Cardiac fibroblast (primary cell): ENCODE results near the gene AIG1.

Experiments
- DNase-seq, 2 donors: peaks; one replicate each; pipeline versions ENCODE4 v3.0.0 to v3.0.0-alpha.2; 2010; ENCODE audit warnings: low read depth in 2 of 2
- H3K4me3 ChIP-seq, 2 donors: replicated peaks in 1 of 2; 1 replicate in 1 of 2; 2 replicates in 1 of 2; pipeline ENCODE4 v1.5.1; 2011; ENCODE audit warnings: low read depth in 2 of 2, low read length in 2 of 2, mild to moderate bottlenecking in 2 of 2, moderate library complexity in 1 of 2
- CTCF ChIP-seq: IDR thresholded peaks from one replicate; pipeline ENCODE4 v1.5.1; 2011; ENCODE audit warnings: low read depth, mild to moderate bottlenecking, low read length, inconsistent platforms

The AIG1 gene

GRCh38 chr6:143197377-143197776 is 136.7 kb downstream of the AIG1 start:
- H3K4me3 ChIP-seq = no peak overlapping the region
- DNase-seq = no peak

DNA sequence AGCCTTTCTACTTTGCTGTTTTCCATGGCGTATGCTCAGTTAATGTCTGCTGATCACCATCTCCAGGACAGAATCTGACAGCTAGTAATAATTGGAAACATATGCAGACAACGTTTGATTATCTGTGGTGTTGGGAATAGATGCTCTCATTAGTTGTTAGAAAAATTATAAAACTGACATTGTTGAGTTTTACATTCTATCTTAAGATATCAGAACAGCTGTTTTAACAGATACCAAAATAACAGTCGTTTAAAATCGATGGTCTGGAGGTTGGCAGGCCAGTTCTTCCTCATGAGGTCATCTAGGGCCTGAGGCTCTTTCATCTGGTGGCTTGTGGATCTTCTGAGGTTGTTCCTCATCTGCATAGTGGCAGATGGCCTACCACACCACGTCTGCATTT is 137.6 kb downstream of the AIG1 start:
- H3K4me3 ChIP-seq = no peak overlapping the region
- TF ChIP-seq CTCF = no peak
- DNase-seq = no peak

More at GRCh38 chr6:143197377-143197776, 136.7 kb downstream of the AIG1 start:
- no peak for TF ChIP-seq CTCF

DNA sequence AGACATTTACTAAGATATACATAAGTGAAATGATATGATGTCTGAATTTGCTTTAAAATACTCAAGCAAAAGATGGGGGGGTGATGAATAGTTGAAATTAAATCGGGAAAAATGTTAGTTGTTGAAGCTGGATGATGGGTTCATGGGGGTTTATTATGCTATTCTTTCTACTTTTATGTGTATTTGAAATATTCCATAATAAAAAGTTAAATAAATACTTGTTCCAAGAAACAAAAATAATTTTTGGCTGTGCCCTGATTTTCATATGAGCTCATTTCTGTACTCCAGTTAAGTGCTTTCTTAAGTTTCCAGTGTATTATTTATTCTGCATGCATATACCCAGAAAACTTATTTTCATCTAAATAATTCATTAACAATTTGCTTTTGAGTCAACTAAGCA is 138.6 kb downstream of the AIG1 start:
- DNase-seq = no peak
- TF ChIP-seq CTCF = no peak
- no peak overlapping the region for H3K4me3 ChIP-seq

DNA sequence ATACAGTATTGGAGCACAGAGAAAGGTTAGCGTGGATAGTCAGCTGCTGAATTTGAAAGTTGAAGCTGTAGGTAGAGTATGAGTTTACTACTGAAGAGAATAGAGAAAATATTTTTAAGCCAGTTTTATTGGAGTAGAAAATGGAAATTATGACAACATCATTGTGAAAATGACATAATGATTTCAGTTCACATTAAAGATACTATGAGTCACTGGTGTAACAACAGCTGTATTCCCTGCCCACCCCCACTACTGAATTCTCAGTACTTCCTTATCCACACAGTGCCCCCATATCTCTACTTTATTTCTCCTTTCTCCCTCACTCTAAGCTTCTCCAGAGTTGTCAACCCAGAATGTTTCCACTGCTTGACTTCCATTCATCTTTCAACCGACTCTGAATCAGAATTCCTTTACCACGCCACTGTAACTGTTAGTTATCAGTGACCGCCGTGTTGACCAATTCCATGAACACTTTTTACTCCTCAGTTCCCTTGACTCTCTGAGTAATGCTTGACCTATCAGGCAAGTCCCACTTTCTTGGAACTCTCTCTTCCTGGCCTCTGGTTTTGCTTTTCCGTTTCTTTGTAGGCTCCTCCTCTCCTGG is 139.6 kb downstream of the AIG1 start:
- DNase-seq = peak; percentile 57 to 80
- H3K4me3 ChIP-seq = no peak overlapping the region
- no peak for TF ChIP-seq CTCF

GRCh38 chr6:143204045-143204444 is 143.4 kb downstream of the AIG1 start:
- TF ChIP-seq CTCF = no peak
- no peak for DNase-seq
- H3K4me3 ChIP-seq = no peak overlapping the region

- no peak overlapping the region for H3K4me3 ChIP-seq
- TF ChIP-seq CTCF = no peak
- DNase-seq = no peak
Measured at GRCh38 chr6:143205131-143205535, 144.4 kb downstream of the AIG1 start.

- DNase-seq = no peak
- TF ChIP-seq CTCF = no peak
- no peak overlapping the region for H3K4me3 ChIP-seq
Measured at GRCh38 chr6:143205585-143205984, 144.9 kb downstream of the AIG1 start.
